Gastroesophageal sphincter (tissue), 3 donors: ENCODE results near the gene TRPC4AP.

Source experiments
- POLR2A ChIP-seq, 2 donors: fragments of 450-650 bp; IDR thresholded peaks; one replicate each; pipeline ENCODE4 v1.6.1; 2017; ENCODE audit warnings: antibody characterized with exemption in 2 of 2, mild to moderate bottlenecking in 2 of 2, moderate library complexity in 1 of 2
- TF ChIP-seq, protein P1 (sequence below), 4 experiments: fragments of 200-600 bp in 2 of 4; fragments of 450-650 bp in 2 of 4; sonication (generic) in 1 of 4; IDR thresholded peaks; one replicate each; pipeline ENCODE4 v1.5.1; 2017 to 2019; ENCODE audit warnings: antibody characterized with exemption in 4 of 4, mild to moderate bottlenecking in 2 of 4, moderate library complexity in 2 of 4

DNA sequence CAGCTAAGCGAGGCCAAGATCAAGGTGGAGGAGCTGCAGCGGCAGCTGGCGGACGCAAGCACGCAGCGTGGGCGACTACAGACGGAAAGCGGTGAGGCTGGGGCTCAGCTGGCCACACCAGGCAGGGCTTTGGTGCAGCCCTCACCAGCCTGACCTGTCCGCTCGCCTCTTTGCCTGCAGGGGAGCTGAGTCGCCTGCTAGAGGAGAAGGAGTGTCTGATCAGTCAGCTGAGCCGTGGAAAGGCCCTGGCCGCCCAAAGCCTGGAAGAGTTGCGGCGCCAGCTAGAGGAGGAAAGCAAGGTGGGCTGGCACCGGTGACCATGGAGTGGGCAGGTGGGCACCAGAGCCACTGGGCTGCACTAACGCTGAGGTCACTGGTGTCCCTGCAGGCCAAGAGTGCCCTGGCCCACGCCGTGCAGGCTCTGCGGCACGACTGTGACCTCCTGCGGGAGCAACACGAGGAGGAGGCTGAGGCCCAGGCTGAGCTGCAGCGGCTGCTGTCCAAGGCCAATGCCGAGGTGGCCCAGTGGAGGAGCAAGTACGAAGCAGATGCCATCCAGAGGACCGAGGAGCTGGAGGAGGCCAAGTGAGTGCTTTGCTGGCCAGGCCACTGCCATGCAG is 94.2 kb downstream of the TRPC4AP start:
- TF ChIP-seq, protein P1, sequence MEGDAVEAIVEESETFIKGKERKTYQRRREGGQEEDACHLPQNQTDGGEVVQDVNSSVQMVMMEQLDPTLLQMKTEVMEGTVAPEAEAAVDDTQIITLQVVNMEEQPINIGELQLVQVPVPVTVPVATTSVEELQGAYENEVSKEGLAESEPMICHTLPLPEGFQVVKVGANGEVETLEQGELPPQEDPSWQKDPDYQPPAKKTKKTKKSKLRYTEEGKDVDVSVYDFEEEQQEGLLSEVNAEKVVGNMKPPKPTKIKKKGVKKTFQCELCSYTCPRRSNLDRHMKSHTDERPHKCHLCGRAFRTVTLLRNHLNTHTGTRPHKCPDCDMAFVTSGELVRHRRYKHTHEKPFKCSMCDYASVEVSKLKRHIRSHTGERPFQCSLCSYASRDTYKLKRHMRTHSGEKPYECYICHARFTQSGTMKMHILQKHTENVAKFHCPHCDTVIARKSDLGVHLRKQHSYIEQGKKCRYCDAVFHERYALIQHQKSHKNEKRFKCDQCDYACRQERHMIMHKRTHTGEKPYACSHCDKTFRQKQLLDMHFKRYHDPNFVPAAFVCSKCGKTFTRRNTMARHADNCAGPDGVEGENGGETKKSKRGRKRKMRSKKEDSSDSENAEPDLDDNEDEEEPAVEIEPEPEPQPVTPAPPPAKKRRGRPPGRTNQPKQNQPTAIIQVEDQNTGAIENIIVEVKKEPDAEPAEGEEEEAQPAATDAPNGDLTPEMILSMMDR (IDR thresholded peaks at IDR 0.05): no peak
- no peak for TF ChIP-seq POLR2A (IDR thresholded peaks at IDR 0.05)
